A549 (cell line): Measurements from ENCODE around the gene MAN1A2. TPM values are rescaled to one million over a fixed set of nuclear protein-coding genes. Genes with fewer than 3 reads are reported as not detected.

Experiments used
- ATAC-seq, 2 experiments: fragments of 200-7000 bp in 1 of 2; fragments of >200 bp in 1 of 2; cut with Nextera tagmentation in 1 of 2; cut with Tn5 transposase in 1 of 2; 3 replicates each; pipeline versions ENCODE4 v1.8.0 to v1.9.1; 2018 to 2020; ENCODE audit warnings: mild to moderate bottlenecking in 1 of 2, moderate library complexity in 1 of 2
- CTCF ChIA-PET: fragments of 300-600 bp; sonication (Branson Sonifier 250); formaldehyde crosslinking; extraction: SDS; loops from one replicate; lab custom pipeline; 2021; ENCODE audit warnings: antibody characterized with exemption, inconsistent platforms; lab: Yijun Ruan, JAX
- POLR2A ChIA-PET: fragments of 350-600 bp; formaldehyde crosslinking; extraction: SDS; loops from one replicate; lab custom pipeline; 2021; ENCODE audit warnings: antibody characterized with exemption, inconsistent platforms; lab: Yijun Ruan, JAX
- DNase-seq, 2 experiments: peaks; one replicate each; pipeline versions ENCODE4 v3.0.0 to v3.0.0-alpha.2; 2011 to 2016; ENCODE audit warnings: low read depth in 1 of 2, low spot score in 1 of 2
- FAIRE-seq: peaks from 2 replicates; lab custom pipeline; 2011; peaks lifted over from hg19 to GRCh38; lab: Jason Lieb, UNC
- H3K27ac ChIP-seq, 2 experiments: fragments of >200 bp; sonication (Bioruptor Twin); formaldehyde crosslinking; 3 replicates each; pipeline ENCODE4 v1.5.1; 2016 to 2017
- H3K4me1 ChIP-seq: fragments of >200 bp; sonication (Bioruptor Twin); formaldehyde crosslinking; 3 replicates; pipeline ENCODE4 v1.6.1; 2016
- H3K4me2 ChIP-seq: fragments of >200 bp; sonication (Bioruptor Twin); formaldehyde crosslinking; 3 replicates; pipeline ENCODE4 v1.6.1; 2016
- H3K4me3 ChIP-seq: fragments of >200 bp; sonication (Bioruptor Twin); formaldehyde crosslinking; 3 replicates; pipeline ENCODE4 v1.5.1; 2016
- H3K9me3 ChIP-seq: fragments of >200 bp; sonication (Bioruptor Twin); formaldehyde crosslinking; 3 replicates; pipeline ENCODE4 v1.6.1; 2016
- ELK1 ChIP-seq: fragments of 150-350 bp; IDR thresholded peaks from 2 replicates; pipeline ENCODE4 v1.6.1; 2014; ENCODE audit warnings: low read depth, mild to moderate bottlenecking, low read length
- ESRRA ChIP-seq: fragments of 150-350 bp; IDR thresholded peaks from 2 replicates; pipeline ENCODE4 v1.6.1; 2014; ENCODE audit warnings: mild to moderate bottlenecking, low read length, borderline replicate concordance
- FOSB ChIP-seq: fragments of 250-450 bp; sonication (Bioruptor Pico); IDR thresholded peaks from 2 replicates; pipeline ENCODE4 v1.5.0; 2020; ENCODE audit warnings: mild to moderate bottlenecking, moderate library complexity
- FOSL2 ChIP-seq, 2 experiments: fragments of 450-650 bp in 1 of 2; fragments of >200 bp in 1 of 2; sonication (Bioruptor Twin) in 1 of 2; formaldehyde crosslinking; IDR thresholded peaks; 2 replicates each; pipeline versions ENCODE4 v1.5.0 to v1.6.1; 2016 to 2020; ENCODE audit warnings: mild to moderate bottlenecking in 1 of 2, moderate library complexity in 1 of 2
- HEYL ChIP-seq: fragments of 250-450 bp; sonication (Bioruptor Pico); IDR thresholded peaks from 2 replicates; pipeline ENCODE4 v1.8.0; 2021; ENCODE audit warnings: mild to moderate bottlenecking, moderate library complexity
- HOXB13 ChIP-seq: fragments of 250-450 bp; sonication (Bioruptor Pico); IDR thresholded peaks from 2 replicates; pipeline ENCODE4 v1.5.0; 2020; ENCODE audit warnings: low read depth, mild to moderate bottlenecking, moderate library complexity
- HOXB5 ChIP-seq: fragments of 250-450 bp; sonication (Bioruptor Pico); IDR thresholded peaks from 2 replicates; pipeline ENCODE4 v1.5.0; 2020; ENCODE audit warnings: mild to moderate bottlenecking, moderate library complexity
- JUNB ChIP-seq: fragments of >200 bp; sonication (Bioruptor Twin); formaldehyde crosslinking; IDR thresholded peaks from 2 replicates; pipeline ENCODE4 v1.6.1; 2016
- KDM1A ChIP-seq: fragments of 200-600 bp; sonication (generic); IDR thresholded peaks from 2 replicates; pipeline ENCODE4 v1.6.1; 2016; ENCODE audit warnings: low read depth, mild to moderate bottlenecking
- MAFK ChIP-seq: fragments of 450-650 bp; IDR thresholded peaks from 2 replicates; pipeline ENCODE4 v1.6.1; 2014; ENCODE audit not compliant: partially characterized antibody
- MAZ ChIP-seq: fragments of 150-350 bp; IDR thresholded peaks from 2 replicates; pipeline ENCODE4 v1.6.1; 2014; ENCODE audit warnings: antibody characterized with exemption, low read depth, low read length, borderline replicate concordance
- MYC ChIP-seq: IDR thresholded peaks from 2 replicates; pipeline ENCODE4 v1.6.1; 2012; ENCODE audit warnings: mild to moderate bottlenecking, inconsistent platforms, low read length, improper control_type of control experiment, borderline replicate concordance
- NFE2L2 ChIP-seq: fragments of 150-350 bp; conservative IDR thresholded peaks from 2 replicates; pipeline ENCODE4 v1.6.1; 2014; ENCODE audit warnings: low read length
- NPAS2 ChIP-seq: fragments of 250-450 bp; sonication (Bioruptor Pico); IDR thresholded peaks from 2 replicates; pipeline ENCODE4 v1.8.0; 2022; ENCODE audit warnings: mild to moderate bottlenecking, moderate library complexity, borderline replicate concordance
- NR3C1 ChIP-seq: fragments of >200 bp; sonication (Bioruptor Twin); formaldehyde crosslinking; IDR thresholded peaks from 3 replicates; pipeline ENCODE4 v1.6.1; 2017
- REST ChIP-seq: fragments of 200-600 bp; sonication (generic); IDR thresholded peaks from 2 replicates; pipeline ENCODE4 v1.6.1; 2016; ENCODE audit warnings: antibody characterized with exemption, mild to moderate bottlenecking, moderate library complexity
- TFCP2L1 ChIP-seq: fragments of 250-450 bp; sonication (Bioruptor Pico); IDR thresholded peaks from 2 replicates; pipeline ENCODE4 v1.5.0; 2021; ENCODE audit warnings: mild to moderate bottlenecking
- USF2 ChIP-seq: fragments of 450-650 bp; IDR thresholded peaks from 2 replicates; pipeline ENCODE4 v1.6.1; 2014; ENCODE audit warnings: antibody characterized with exemption
- ZFP36 ChIP-seq: fragments of 450-650 bp; IDR thresholded peaks from 2 replicates; pipeline ENCODE4 v1.6.1; 2014; ENCODE audit warnings: borderline replicate concordance; ENCODE audit not compliant: partially characterized antibody
- WGBS: methylation state at CpG from one replicate; pipeline ENCODE4 v1.1.6; 2017; ENCODE audit errors: missing lambda C conversion rate; 5-methylcytosine and 5-hydroxymethylcytosine counted together
- polyA plus RNA-seq, 4 experiments: library from polyadenylated mRNA; depleted of rRNA in 3 of 4; stranded (reverse); fragments of >200 nt; fragmentation: RNase III in 1 of 4; extraction: RNeasy Plus Mini Kit Qiagen cat#74134 plus additional on column Dnase treatment in 1 of 4; gene quantifications; 2 replicates in 3 of 4; 3 replicates in 1 of 4; pipeline ENCODE4 v1.2.3, GENCODE V29; 2011 to 2017
- TF ChIP-seq, protein P1 (sequence below): fragments of 250-450 bp; sonication (Bioruptor Pico); IDR thresholded peaks from 2 replicates; pipeline ENCODE4 v1.5.0; 2021; ENCODE audit warnings: mild to moderate bottlenecking, moderate library complexity, borderline replicate concordance
- TF ChIP-seq, protein P2 (sequence below): IDR thresholded peaks from 2 replicates; pipeline ENCODE4 v1.6.1; 2012; ENCODE audit warnings: low read depth, borderline replicate concordance

Gene MAN1A2
- polyA plus RNA-seq, 2 of the 4 experiments (the other 2 are of a cell fraction) = 10.2 to 18.7 TPM

- FAIRE-seq (no peak), DNase-seq (no peak), ATAC-seq (no peak)
- WGBS = 97% methylated on average over 1 of the region's 1 CpG
- ChIA-PET CTCF (interaction anchor here (0.6 kb wide), 1 partner anchor 11 kb away, joined by 3 read pairs; no protein-coding TSS in a partner anchor), POLR2A (no interaction called here)
- Histone ChIP-seq H3K9me3 (no peaks in the 10 kb centered on the region), H3K27ac (no peak overlapping the region), H3K4me1 (peaks cover 4% of the 10 kb centered on the region; the same call in 2 of the 3 replicates), H3K4me3 (no peak overlapping the region), H3K4me2 (no peak overlapping the region)
- TF ChIP-seq JUNB (no peak), HEYL (no peak), KDM1A (no peak), ELK1 (no peak), ZFP36 (no peak), NFE2L2 (no peak), REST (no peak), NPAS2 (CRISPR knock-in tag) (no peak), FOSL2 (IDR thresholded peaks at IDR 0.05) (no peak), FOSL2 (CRISPR knock-in tag; IDR thresholded peaks at IDR 0.05) (no peak), MAFK (no peak)
Observed at GRCh38 chr1:117416004-117416403, 48.8 kb downstream of the MAN1A2 start.

DNA sequence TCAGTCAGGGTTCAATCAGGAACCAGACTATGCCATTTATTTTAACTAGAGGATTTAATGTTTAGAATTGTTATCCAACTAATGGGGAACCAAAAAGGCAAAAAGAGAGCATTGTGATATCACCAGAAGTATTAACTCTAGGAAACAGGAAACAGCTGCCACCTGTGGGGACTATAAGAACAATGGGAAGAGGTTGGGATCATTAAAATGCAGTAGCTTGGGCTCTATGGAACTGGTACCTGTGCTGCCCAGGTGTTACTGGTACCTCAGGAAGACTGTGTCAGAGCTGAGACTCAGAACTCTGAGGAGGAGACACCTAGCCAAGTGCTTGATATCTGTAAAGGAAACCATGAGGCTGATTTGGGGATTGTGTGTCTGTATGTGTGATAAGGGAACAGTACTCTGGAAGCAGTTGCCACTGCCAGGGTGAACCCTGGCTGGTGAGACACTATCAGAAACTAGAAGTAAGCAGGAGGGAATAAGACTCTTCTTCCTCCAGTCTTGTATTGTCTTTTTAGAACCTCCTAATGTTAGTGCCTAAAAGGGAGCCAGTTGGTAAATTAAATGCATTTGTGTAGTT lies 49.4 kb downstream of the MAN1A2 start:
- Histone ChIP-seq H3K4me2 (no peak overlapping the region), H3K27ac (no peak overlapping the region), H3K4me3 (no peak overlapping the region), H3K4me1 (peaks cover 4% of the 10 kb centered on the region; the same call in 2 of the 3 replicates), H3K9me3 (no peaks in the 10 kb centered on the region)
- CTCF ChIA-PET = no interaction called here
- FAIRE-seq = no peak
- TF ChIP-seq TFCP2L1 (no peak), FOSB (CRISPR knock-in tag) (no peak), HOXB5 (no peak), NR3C1 (no peak), USF2 (no peak), MYC (no peak), HOXB13 (CRISPR knock-in tag) (no peak), ELK1 (no peak), ESRRA (no peak), MAZ (no peak)
- TF ChIP-seq, protein P1, sequence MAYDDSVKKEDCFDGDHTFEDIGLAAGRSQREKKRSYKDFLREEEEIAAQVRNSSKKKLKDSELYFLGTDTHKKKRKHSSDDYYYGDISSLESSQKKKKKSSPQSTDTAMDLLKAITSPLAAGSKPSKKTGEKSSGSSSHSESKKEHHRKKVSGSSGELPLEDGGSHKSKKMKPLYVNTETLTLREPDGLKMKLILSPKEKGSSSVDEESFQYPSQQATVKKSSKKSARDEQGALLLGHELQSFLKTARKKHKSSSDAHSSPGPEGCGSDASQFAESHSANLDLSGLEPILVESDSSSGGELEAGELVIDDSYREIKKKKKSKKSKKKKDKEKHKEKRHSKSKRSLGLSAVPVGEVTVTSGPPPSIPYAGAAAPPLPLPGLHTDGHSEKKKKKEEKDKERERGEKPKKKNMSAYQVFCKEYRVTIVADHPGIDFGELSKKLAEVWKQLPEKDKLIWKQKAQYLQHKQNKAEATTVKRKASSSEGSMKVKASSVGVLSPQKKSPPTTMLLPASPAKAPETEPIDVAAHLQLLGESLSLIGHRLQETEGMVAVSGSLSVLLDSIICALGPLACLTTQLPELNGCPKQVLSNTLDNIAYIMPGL = no peak
- TF ChIP-seq, protein P2, sequence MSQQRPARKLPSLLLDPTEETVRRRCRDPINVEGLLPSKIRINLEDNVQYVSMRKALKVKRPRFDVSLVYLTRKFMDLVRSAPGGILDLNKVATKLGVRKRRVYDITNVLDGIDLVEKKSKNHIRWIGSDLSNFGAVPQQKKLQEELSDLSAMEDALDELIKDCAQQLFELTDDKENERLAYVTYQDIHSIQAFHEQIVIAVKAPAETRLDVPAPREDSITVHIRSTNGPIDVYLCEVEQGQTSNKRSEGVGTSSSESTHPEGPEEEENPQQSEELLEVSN = no peak
- no peak for DNase-seq
- POLR2A ChIA-PET = interaction anchor here (0.5 kb wide), 1 partner anchor 1240 kb away, joined by 4 read pairs; no protein-coding TSS in a partner anchor
- no peak for ATAC-seq
